Measurements from ENCODE around the gene LSAMP.

- TF ChIP-seq CTCF (conservative IDR thresholded peaks at IDR 0.05) (no peak), EZH2 (IDR thresholded peaks at IDR 0.05; ENCODE audit: low read depth) (no peak)
Measured at GRCh38 chr3:116145613-116146012, 299.7 kb downstream of the LSAMP start.

Data from PC-9 (cell line).